ENCODE results near the gene ADRM1.

DNA sequence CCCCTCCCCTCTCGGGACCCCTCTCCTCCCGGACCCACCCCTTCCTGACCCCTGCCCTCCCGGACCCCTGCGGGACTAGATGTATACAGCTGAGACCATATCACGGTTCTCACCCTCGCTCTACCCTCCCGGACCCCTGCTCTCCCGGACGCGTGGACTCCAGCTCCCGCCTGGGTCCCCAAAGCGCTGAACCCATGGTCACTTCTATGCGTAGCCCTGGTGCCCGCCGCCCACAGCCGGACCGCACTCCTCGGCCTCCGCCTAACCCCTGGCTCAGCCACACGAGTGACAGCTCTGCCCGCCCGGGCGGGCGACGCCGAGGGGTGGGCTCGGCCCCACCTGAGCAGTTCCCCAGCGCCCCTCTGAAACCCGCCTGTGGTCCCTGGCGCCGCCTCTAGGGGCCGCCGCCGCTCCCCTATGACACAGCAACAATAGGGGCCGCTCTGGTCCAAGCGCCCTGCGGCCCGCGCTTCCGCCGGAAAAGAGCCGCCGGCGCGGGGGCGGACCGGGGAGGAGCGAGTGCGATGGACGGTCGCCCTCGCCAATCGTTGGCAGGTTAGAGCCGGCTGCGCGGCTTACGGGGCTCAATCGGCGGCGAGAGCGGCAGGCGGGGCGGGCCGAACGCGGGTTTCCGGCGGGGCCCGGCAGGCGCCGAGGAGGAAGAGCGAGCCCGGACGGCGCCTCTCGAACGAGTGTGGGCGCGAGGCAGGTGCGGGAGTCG, at the start of gene ADRM1:
- TF ChIP-seq, protein P1, sequence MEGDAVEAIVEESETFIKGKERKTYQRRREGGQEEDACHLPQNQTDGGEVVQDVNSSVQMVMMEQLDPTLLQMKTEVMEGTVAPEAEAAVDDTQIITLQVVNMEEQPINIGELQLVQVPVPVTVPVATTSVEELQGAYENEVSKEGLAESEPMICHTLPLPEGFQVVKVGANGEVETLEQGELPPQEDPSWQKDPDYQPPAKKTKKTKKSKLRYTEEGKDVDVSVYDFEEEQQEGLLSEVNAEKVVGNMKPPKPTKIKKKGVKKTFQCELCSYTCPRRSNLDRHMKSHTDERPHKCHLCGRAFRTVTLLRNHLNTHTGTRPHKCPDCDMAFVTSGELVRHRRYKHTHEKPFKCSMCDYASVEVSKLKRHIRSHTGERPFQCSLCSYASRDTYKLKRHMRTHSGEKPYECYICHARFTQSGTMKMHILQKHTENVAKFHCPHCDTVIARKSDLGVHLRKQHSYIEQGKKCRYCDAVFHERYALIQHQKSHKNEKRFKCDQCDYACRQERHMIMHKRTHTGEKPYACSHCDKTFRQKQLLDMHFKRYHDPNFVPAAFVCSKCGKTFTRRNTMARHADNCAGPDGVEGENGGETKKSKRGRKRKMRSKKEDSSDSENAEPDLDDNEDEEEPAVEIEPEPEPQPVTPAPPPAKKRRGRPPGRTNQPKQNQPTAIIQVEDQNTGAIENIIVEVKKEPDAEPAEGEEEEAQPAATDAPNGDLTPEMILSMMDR (IDR thresholded peaks at IDR 0.05) = peak; percentile 90
- TF ChIP-seq EZH2phosphoT487 (IDR thresholded peaks at IDR 0.05) (no peak), EZH2 (IDR thresholded peaks at IDR 0.05) (no peak)

All from neural progenitor cell (in vitro differentiated cells).